ENCODE measurements around the gene ARHGAP26. TPM values are rescaled to one million over a fixed set of nuclear protein-coding genes. Genes with fewer than 3 reads are reported as not detected.

ARHGAP26 gene
- total RNA-seq, 1 experiment from 2014 or later, result 79.8 TPM

GRCh38 chr5:143176048-143176447, 405.9 kb downstream of the ARHGAP26 start:
- H3K9me3 ChIP-seq, result no peaks in the 10 kb centered on the region
- Mint-ChIP-seq H3K9me3 (ENCODE audit: unreplicated experiment) (no peaks in the 10 kb centered on the region), H3K36me3 (ENCODE audit: insufficient read depth, unreplicated experiment) (peaks cover 27% of the 10 kb centered on the region), H3K4me1 (ENCODE audit: low read depth, unreplicated experiment) (no peaks in the 10 kb centered on the region), H3K27me3 (ENCODE audit: insufficient read depth, unreplicated experiment) (no peaks in the 10 kb centered on the region), H3K27ac (ENCODE audit: unreplicated experiment) (no peak overlapping the region), H3K4me3 (ENCODE audit: unreplicated experiment) (no peak overlapping the region)
- BruUV-seq (replicated peaks), result no TSS peak
- ChIA-PET POLR2A (no interaction called here), CTCF (no interaction called here)
- no peaks in the 10 kb centered on the region; the same call in 1 of the 2 replicates for H3K36me3 ChIP-seq (ENCODE audit: control insufficient read depth, insufficient read depth, low read length)
- H3K4me1 ChIP-seq, result no peaks in the 10 kb centered on the region
- TF ChIP-seq CTCF (IDR thresholded peaks at IDR 0.05; ENCODE audit: insufficient read depth in 1 of 2, low read depth in 1 of 2, low read length in 1 of 2, severe bottlenecking in 1 of 2, unreplicated experiment in 1 of 2), result no peak
- intact Hi-C loops (cut with micrococcal nuclease; ENCODE audit: unreplicated experiment), result no loop called here
- no peaks in the 10 kb centered on the region for H3K27me3 ChIP-seq (replicated peaks; ENCODE audit: control insufficient read depth, insufficient read depth, low read length)
- DNase-seq, result no peak
- no peak overlapping the region for H3K4me3 ChIP-seq (ENCODE audit: low read depth, low read length)

GRCh38 chr5:143177263-143177983, 407.2 kb downstream of the ARHGAP26 start:
- Mint-ChIP-seq H3K27ac (ENCODE audit: unreplicated experiment) (no peak overlapping the region), H3K27me3 (ENCODE audit: insufficient read depth, unreplicated experiment) (no peaks in the 10 kb centered on the region), H3K4me1 (ENCODE audit: low read depth, unreplicated experiment) (peaks cover 8% of the 10 kb centered on the region), H3K36me3 (ENCODE audit: insufficient read depth, unreplicated experiment) (peaks cover 20% of the 10 kb centered on the region), H3K4me3 (ENCODE audit: unreplicated experiment) (no peak overlapping the region), H3K9me3 (ENCODE audit: unreplicated experiment) (no peaks in the 10 kb centered on the region)
- Histone ChIP-seq H3K4me1 (no peaks in the 10 kb centered on the region), H3K27me3 (replicated peaks; ENCODE audit: control insufficient read depth, insufficient read depth, low read length) (no peaks in the 10 kb centered on the region), H3K4me3 (ENCODE audit: low read depth, low read length) (no peak overlapping the region), H3K36me3 (ENCODE audit: control insufficient read depth, insufficient read depth, low read length) (no peaks in the 10 kb centered on the region; the same call in 1 of the 2 replicates), H3K9me3 (no peaks in the 10 kb centered on the region)
- DNase-seq, result no peak
- CTCF ChIA-PET, result no interaction called here
- no TSS peak for BruUV-seq (replicated peaks)
- intact Hi-C loops (cut with micrococcal nuclease; ENCODE audit: unreplicated experiment), result no loop called here
- no peak for TF ChIP-seq CTCF (IDR thresholded peaks at IDR 0.05; ENCODE audit: insufficient read depth in 1 of 2, low read depth in 1 of 2, low read length in 1 of 2, severe bottlenecking in 1 of 2, unreplicated experiment in 1 of 2)
- POLR2A ChIA-PET, result no interaction called here

GRCh38 chr5:143179126-143179740, 409.1 kb downstream of the ARHGAP26 start:
- Mint-ChIP-seq H3K27ac (ENCODE audit: unreplicated experiment) (no peak overlapping the region), H3K4me1 (ENCODE audit: low read depth, unreplicated experiment) (peaks cover 9% of the 10 kb centered on the region), H3K36me3 (ENCODE audit: insufficient read depth, unreplicated experiment) (peaks cover 9% of the 10 kb centered on the region), H3K4me3 (ENCODE audit: unreplicated experiment) (no peak overlapping the region), H3K9me3 (ENCODE audit: unreplicated experiment) (no peaks in the 10 kb centered on the region), H3K27me3 (ENCODE audit: insufficient read depth, unreplicated experiment) (no peaks in the 10 kb centered on the region)
- intact Hi-C loops (cut with micrococcal nuclease; ENCODE audit: unreplicated experiment), result no loop called here
- no peaks in the 10 kb centered on the region for H3K9me3 ChIP-seq
- H3K4me1 ChIP-seq, result no peaks in the 10 kb centered on the region
- H3K4me3 ChIP-seq (ENCODE audit: low read depth, low read length), result no peak overlapping the region
- DNase-seq, result no peak
- POLR2A ChIA-PET, result no interaction called here
- CTCF ChIA-PET, result no interaction called here
- H3K36me3 ChIP-seq (ENCODE audit: control insufficient read depth, insufficient read depth, low read length), result no peaks in the 10 kb centered on the region; the same call in 1 of the 2 replicates
- H3K27me3 ChIP-seq (replicated peaks; ENCODE audit: control insufficient read depth, insufficient read depth, low read length), result no peaks in the 10 kb centered on the region
- no peak for TF ChIP-seq CTCF (IDR thresholded peaks at IDR 0.05; ENCODE audit: insufficient read depth in 1 of 2, low read depth in 1 of 2, low read length in 1 of 2, severe bottlenecking in 1 of 2, unreplicated experiment in 1 of 2)
- no TSS peak for BruUV-seq (replicated peaks)
